Measurements from ENCODE around the gene PALM3.

- no peak for TF ChIP-seq CTCF (IDR thresholded peaks at IDR 0.05)
- TF ChIP-seq POLR2A (IDR thresholded peaks at IDR 0.05): no peak
These were observed 46.3 kb downstream of the PALM3 start for GRCh38 chr19:14015524-14016035.
